ENCODE results near the gene FGF1.
A peak's percentile ranks its signal among the peaks of the same experiment; 100 is the strongest.
"Not testable (repeated sequence)": the region's sequence is repeated elsewhere in the genome, so short reads cannot be mapped to it uniquely, and the experiment has no call there.

The FGF1 gene

GRCh38 chr5:142667831-142668230, 18.1 kb downstream of the FGF1 start:
- DNase-seq, result no peak

DNA sequence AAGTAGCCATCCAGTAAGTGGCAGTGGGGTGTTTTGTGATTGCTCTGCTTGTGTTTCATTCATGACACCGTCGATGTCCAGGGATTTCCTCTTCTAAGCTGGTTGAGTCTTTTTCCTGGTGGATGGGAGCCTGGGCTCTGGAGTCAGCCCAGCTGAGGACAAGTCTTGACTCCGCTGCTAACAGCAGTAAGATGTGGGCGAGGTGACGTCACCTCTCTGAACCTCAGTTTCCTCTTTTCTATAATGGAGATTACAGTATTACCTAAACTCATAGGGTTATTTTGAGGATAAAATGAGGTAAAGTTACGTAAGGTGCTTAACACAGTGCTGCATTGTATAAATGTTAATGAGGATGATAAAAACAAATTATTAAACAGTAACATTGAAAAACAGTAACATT, 21.3 kb downstream of the FGF1 start:
- DNase-seq, result no peak

- DNase-seq, result no peak
Observed at GRCh38 chr5:142664067-142664466, 21.8 kb downstream of the FGF1 start.

DNA sequence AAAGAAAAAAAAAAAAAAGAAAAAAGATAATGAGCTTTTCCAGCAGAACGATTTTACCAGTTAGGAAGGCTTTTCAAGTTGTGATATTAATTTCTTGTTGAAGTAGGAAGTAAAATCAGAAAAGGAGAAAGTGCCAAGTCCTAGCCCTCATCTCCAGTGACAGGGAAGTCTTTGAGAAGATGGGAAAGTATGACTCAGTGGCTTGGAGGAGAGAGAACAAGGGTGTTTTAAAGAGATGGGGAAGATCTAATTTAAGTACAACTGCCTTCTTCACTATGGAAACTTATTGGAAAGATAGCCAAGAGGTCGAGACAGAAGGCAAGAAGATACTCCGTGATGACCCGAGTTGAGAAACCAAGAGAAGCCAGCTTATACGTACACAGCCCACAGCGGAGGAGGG, 22.6 kb downstream of the FGF1 start:
- DNase-seq, result no peak

DNA sequence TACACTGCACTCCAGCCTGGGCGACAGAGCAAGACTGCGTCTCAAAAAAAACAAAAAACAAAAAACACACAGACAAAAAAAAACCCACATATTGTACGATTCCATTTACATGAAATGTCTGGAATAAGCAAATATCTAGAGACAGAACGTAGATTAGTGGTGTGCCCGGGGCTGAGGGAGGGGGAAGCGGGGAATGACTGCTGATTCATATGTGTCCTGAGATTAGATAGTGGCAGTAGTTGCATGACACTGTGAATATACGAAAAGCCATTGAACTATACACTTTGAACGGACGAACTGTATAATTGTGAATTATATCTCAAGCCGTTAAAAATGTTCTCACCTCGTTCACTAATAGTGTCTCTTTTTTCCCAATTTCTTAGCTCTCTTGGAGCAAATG, 23.9 kb downstream of the FGF1 start:
- no peak for DNase-seq

- DNase-seq, result no peak
Observed at GRCh38 chr5:142661143-142661542, 24.7 kb downstream of the FGF1 start.

DNA sequence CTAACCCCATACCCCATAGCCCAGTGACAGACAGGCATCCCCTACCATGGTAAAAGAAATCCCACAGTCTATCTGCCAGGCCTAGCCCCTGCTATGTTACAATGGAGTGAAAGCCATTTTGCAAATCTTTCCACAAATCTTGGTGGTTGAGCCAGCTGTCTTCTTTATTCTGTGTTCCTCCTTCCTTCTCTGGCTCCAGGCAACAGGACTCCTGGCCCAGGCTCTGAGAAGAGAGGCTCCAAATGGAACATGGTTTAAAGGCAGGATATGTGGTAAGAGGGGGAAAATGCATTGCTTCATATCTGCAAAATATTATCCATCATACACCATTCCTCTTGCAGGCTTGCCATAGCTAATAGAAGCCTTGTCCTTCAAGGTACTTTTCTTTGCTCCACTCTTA, 25.2 kb downstream of the FGF1 start:
- no peak for DNase-seq

DNA sequence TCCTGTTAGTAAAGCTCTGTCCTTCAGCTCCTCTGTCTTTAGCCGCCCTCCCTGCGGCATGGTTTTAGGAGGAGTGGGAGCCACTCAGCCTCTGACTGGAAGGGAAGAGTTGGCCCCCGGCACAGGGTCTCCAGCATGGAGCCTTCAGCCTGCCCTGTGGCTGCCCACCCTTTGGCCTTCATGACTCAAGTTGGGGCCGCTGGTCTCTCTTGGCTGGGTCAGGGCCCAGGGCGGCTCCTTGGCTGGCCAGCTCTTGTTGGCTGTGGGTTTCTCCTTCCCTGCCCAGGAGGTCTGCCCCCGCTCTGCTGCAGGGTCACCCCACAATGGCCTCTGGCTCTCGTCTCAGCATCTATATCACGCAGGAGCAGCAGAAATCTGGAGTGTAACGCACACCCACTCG, 25.7 kb downstream of the FGF1 start:
- DNase-seq, result no peak

DNA sequence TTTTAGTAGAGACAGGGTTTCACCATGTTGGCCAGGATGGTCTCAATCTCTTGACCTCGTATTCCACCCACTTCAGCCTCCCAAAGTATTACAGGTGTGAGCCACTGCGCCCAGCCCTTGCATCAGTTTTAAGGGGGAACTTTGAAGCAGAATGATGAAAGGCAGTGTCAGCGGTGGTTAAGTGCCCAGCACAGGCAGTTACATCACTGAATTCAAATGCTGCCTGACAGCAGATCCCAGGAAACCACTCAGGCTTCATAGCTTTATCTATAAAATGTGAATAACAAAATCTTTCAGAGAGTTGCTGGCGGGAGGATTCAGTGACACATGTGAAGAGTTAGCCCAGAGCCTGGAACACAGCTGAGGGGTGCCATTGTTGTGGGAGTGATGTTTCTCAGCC, 26.5 kb downstream of the FGF1 start:
- no peak for DNase-seq

- no peak for DNase-seq
Observed at GRCh38 chr5:142658278-142658677, 27.6 kb downstream of the FGF1 start.

DNA sequence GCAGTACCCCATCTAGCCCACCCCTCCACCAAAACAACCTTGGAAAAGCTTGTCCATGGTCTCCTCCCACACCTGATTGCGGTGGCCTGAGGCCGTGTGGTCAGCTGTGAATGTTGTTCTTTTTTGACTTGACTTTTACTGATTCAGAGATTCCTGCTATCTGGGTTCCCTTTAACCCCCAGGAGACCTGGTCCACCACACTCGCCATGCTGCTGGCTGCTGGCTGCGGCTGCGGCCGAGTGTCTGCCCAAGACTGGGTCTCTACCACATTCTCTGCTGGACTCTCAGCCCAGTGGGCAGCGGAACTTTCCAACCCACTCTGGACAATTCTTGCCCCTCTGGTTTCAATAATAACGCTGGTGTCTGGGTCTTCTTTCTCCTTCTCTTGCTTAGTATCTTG, 28.4 kb downstream of the FGF1 start:
- DNase-seq, result no peak

- peak; percentile 58 for DNase-seq
Observed at GRCh38 chr5:142655339-142656267, 30.3 kb downstream of the FGF1 start.

GRCh38 chr5:142654578-142655058, 31.3 kb downstream of the FGF1 start:
- no peak for DNase-seq

GRCh38 chr5:142653321-142653720, 32.6 kb downstream of the FGF1 start:
- no peak for DNase-seq

GRCh38 chr5:142652563-142652962, 33.3 kb downstream of the FGF1 start:
- DNase-seq, result no peak

GRCh38 chr5:142650881-142651280, 35.0 kb downstream of the FGF1 start:
- DNase-seq, result no peak

DNA sequence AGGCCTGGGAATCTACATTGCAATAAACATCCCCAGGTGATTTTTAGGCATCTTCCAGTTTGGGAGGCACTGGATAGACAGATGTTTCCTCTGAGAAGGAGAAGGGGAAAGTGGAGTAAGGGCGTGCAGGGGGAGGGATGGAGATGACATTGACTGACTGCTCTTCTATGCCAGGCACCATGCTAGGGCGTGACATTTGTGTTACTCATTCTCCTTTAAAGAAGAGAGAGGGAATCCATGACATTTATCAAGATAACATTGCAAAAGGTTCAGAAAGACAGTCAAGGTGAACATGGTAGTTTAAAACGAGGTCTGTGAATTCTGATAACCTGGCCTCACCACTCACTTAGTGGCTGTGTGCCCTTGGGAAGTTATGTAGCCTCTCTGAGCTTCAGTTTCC, 35.8 kb downstream of the FGF1 start:
- DNase-seq, result no peak

DNA sequence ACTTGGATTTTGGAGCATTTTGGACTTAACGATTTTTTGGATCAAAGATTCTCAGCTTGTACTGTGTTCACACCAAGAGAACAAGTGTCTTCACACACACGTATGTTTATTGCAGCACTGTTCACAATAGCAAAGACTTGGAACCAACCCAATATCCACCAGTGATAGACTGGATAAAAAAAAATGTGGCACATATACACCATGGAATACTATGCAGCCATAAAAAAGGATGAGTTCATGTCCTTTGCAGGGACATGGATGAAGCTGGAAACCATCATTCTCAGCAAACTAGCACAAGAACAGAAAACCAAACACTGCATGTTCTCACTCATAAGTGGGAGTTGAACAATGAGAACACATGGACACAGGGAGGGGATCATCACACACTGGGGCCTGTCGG, 37.8 kb downstream of the FGF1 start:
- not testable (repeated sequence) for DNase-seq

- no peak for DNase-seq
Observed at GRCh38 chr5:142645456-142645855, 40.4 kb downstream of the FGF1 start.

GRCh38 chr5:142644640-142645361, 41.1 kb downstream of the FGF1 start:
- DNase-seq, result no peak

- no peak for DNase-seq
Observed at GRCh38 chr5:142644127-142644526, 41.8 kb downstream of the FGF1 start.

DNA sequence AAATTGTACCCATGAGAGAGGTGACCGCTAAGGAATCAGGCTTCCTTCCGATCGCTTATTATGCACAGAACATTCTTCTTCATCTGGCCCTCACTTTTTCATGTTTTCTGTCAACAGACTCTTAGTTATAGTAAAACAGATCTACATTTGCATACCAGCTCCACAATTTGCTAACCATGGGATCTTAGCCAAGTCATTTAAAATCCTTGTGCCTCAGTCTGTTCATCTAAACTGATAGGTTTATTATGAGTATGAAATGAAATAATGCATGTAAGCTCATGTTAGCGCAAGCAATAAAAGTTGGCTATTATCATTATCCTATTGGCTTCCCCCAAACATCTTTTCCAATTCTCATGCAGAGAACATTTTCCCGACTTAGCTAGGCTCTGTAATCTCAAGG, 42.3 kb downstream of the FGF1 start:
- no peak for DNase-seq

GRCh38 chr5:142642427-142642826, 43.5 kb downstream of the FGF1 start:
- DNase-seq, result no peak

- no peak for DNase-seq
Observed at GRCh38 chr5:142641711-142642110, 44.2 kb downstream of the FGF1 start.

All from CD4-positive, alpha-beta T cell treated with Interleukin-4 for 4 hours (primary cell).